Measurements from ENCODE around the gene KCNG1. TPM values are rescaled to one million over a fixed set of nuclear protein-coding genes. Genes with fewer than 3 reads are reported as not detected.

KCNG1 gene
- 16.0 to 30.8 TPM (median 20.1 TPM) in 5 replicates for total RNA-seq (2022; extraction: Qiagen RNA extraction; ENCODE audit: low read depth)

GRCh38 chr20:51022803-51023616 lies at the start of gene KCNG1:
Gene KCNG1, minus strand, starts transcription at chr20:51023107. Its CDS starts 12,769 bp downstream, at chr20:51010338.

GRCh38 chr20:50958615-50959542 lies 64.0 kb downstream of the KCNG1 start, which contains the start of gene MOCS3:
Gene MOCS3, plus strand, starts transcription at chr20:50958818. Its CDS starts 25 bp downstream, at chr20:50958843.

GRCh38 chr20:50957798-50958614 lies 64.9 kb downstream of the KCNG1 start, which contains the start of gene DPM1:
Gene DPM1, minus strand, starts transcription at chr20:50958532. Its CDS starts 9 bp downstream, at chr20:50958523.

Other genes with a start within 250 kb of the KCNG1 start
- 28.7 to 35.0 TPM (median 30.6 TPM) in 5 replicates for gene BCAS4, start 228.0 kb downstream of the KCNG1 start, total RNA-seq (2022; extraction: Qiagen RNA extraction; ENCODE audit: low read depth)
- gene ADNP, start 91.7 kb downstream of the KCNG1 start, total RNA-seq (2022; extraction: Qiagen RNA extraction; ENCODE audit: low read depth) = 40.2 to 54.3 TPM (median 43.9 TPM) in 5 replicates
- 70.2 to 98.3 TPM (median 73.8 TPM) in 5 replicates for gene DPM1, start 64.6 kb downstream of the KCNG1 start, total RNA-seq (2022; extraction: Qiagen RNA extraction; ENCODE audit: low read depth)
- 5.9 to 6.5 TPM (median 6.3 TPM) in 5 replicates for gene MOCS3, start 64.3 kb downstream of the KCNG1 start, total RNA-seq (2022; extraction: Qiagen RNA extraction; ENCODE audit: low read depth)